Measurements from ENCODE around the gene TMTC2.

- TF ChIP-seq CTCF (IDR thresholded peaks at IDR 0.05) = no peak
- TF ChIP-seq POLR2A (IDR thresholded peaks at IDR 0.05) = no peak
These were observed 27.1 kb upstream of the TMTC2 start for GRCh38 chr12:82659343-82660207.

All from adrenal gland (tissue), 5 donors.